ENCODE measurements around the gene ADCY5.

Gene ADCY5

DNA sequence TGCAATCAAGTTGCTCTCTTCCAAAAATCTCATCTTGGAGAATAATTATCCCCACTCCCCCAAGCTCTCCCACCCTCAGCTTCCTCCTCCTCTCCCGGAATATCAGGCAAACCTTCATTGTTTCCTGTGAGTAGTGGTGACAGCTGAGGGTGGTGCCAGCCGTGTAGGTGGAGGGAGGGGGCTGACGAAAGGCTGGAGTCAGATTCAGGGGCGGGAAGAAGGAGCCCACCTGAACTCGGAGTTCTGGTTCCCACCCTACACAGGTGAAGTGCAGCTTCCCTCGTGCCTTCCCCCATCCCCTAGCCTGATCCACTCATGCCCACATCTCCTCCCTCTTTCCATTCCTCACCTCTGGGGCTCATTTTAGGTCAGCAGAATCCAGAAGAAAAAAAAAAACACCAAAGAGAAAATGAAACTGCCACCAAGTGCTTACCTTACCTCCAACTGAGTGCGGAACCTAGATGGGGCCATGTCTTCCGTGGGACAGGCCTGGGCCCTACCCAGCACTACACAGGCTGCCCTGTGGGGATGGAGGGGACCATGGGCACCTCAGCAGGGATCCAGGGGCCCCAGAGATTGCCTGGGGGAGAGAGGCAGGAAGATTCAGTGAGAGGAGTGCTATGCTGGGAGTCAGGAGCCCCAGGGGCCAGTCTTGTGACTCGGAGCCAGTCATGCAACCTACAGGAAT, 81.3 kb downstream of the ADCY5 start:
- no peak for DNase-seq (ENCODE audit: low spot score)

GRCh38 chr3:123365450-123366143, 83.3 kb downstream of the ADCY5 start:
- peak; percentile 62 for DNase-seq (ENCODE audit: low spot score)

DNA sequence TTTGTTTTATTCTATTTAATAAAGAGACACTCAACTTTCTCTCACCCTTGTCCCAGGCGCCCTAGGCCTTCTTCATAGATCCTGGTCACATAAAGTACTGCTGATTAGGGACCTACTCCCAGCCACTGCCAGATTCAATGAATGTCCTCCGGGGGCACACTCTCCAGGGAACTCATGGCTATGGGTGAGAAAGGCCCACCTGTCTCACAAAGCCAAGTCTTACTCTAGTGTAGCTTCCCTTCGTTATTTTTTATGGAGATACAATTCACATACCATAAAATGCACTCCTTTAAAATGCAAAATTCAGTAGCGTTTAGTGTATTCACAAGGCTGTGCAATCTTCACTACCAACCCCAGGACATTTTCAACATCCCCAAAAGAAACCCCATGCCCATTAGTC, 87.8 kb downstream of the ADCY5 start:
- DNase-seq (ENCODE audit: low spot score), result no peak

- DNase-seq (ENCODE audit: low spot score), result no peak
Observed at GRCh38 chr3:123357275-123357674, 91.6 kb downstream of the ADCY5 start.

- DNase-seq (ENCODE audit: low spot score), result no peak
Observed at GRCh38 chr3:123353850-123354233, 95.0 kb downstream of the ADCY5 start.

DNA sequence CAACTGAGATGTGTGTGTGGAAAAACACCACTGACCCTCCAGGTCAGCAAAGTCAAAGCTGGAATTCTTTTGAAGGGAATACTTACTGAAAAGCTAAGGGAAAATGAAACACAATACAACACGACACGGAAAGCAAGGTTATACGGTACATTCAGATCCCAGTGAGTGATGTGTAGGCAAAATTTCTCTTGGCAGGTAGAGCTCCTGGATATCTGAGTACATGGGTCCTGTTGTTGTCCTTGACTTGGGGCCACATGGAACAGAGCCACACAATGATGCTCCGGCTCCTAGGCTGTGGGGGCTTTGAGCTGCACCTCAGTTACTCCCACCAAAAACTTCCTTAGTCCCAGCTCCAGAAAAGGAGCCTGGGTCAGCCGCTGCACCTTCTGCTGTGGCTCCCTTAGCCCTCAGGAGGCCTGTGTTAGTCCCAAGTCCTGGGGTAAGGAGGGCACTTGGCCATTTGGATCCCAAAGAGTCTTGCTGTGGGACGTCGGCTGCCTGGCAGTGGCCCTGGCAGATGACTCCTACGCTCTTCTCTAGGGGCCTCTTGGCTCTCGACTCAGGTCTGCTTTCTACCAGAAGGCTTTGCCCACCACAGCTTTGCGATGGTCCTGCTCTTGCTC, 95.6 kb downstream of the ADCY5 start:
- DNase-seq (ENCODE audit: low spot score), result no peak

DNA sequence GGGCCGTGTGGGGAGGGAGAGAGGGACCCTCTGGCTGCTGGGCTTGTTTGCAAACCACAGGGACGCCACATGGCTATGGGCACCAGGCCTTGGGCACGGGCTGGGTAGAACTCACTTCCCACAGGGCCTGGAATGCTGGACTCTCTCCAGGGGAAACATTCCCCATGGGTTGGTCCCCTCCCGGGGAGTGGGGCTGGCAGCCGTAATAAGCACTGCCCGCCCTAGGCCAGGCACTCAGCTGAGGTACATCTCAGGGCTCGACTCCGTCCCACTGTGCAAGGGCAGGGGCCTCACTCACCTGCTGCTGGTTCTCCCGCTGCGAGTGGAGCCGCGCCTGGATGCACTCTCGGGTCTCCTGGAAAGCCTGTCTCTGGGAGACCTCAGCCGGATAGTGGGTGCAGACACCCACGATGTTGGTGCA, 96.7 kb downstream of the ADCY5 start:
- no peak for DNase-seq (ENCODE audit: low spot score)

DNA sequence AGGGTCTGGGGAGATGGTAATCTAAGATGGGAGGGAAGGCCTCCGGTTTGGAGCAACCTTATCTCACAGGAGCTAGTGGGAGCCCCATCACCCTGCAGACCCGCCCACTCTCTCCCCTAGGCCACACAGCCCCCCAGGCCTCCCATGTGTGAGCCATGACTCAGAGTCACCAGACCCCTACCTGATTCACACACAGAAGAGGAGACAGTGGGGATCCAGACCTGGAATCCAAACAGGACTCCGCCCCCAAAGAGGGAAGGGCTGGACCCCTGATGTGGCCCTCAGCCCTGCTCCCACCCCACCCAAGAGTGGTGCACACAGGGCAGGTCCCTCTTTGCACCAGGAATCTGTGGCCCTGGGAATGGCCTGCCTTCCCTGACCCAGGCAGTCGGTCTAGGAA, 97.4 kb downstream of the ADCY5 start:
- DNase-seq (ENCODE audit: low spot score), result no peak

DNA sequence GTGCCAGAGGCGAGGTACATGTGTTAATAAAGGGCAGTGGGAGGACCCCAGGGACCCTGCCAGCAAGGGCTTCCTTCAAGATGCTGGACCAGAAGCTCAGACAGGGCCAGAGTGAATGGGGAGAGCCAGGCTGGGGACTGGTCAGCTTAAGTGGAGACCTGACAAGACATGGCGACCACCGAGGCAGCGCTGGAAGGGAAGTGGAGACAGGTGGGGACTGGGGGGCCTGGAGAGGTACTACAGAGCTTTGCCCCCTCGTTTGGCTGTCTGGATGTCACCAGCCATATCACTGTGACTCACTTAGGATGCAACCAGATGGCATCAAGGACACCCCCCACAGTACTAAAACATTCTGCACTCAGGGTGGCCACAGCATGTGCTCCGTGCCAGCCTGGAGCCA, 97.9 kb downstream of the ADCY5 start:
- DNase-seq (ENCODE audit: low spot score), result no peak

- DNase-seq (ENCODE audit: low spot score), result no peak
Observed at GRCh38 chr3:123349566-123350435, 99.1 kb downstream of the ADCY5 start.

GRCh38 chr3:123349201-123349535, 99.7 kb downstream of the ADCY5 start:
- DNase-seq (ENCODE audit: low spot score), result no peak

DNA sequence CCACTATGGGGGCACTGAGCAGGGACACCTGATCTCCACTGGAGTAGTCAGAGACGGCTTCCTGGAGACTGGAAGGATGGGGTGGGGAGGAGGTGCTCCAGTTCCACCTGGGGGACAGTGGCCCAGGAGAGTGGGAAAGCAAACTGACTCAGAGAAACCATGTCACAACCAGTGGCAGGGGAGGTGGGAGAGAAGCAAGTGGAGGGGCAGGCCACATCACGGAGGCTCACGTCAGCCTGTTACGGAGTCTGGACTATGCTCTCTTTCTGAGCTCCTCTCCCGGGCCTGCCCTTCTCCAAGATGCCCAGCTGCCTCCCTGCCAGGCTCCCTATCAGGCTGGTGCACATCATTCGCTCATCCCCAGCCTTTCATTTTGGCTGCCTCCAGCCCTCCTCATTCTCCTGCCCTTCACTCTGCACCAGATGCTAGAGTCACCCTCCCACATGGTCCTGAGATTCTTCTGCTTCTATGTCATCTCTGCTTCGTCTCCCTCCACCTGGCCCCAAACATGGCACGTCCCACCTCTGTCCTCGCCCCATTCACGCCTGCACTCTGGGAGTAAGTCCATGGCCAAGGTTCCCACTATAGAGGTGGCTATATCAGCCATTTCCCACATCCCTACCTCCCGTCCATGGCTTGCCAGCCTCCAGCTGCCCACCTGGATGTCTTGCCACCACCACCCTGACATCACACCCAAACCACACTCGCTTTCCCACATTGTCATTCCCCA, 100.3 kb downstream of the ADCY5 start:
- no peak for DNase-seq (ENCODE audit: low spot score)

DNA sequence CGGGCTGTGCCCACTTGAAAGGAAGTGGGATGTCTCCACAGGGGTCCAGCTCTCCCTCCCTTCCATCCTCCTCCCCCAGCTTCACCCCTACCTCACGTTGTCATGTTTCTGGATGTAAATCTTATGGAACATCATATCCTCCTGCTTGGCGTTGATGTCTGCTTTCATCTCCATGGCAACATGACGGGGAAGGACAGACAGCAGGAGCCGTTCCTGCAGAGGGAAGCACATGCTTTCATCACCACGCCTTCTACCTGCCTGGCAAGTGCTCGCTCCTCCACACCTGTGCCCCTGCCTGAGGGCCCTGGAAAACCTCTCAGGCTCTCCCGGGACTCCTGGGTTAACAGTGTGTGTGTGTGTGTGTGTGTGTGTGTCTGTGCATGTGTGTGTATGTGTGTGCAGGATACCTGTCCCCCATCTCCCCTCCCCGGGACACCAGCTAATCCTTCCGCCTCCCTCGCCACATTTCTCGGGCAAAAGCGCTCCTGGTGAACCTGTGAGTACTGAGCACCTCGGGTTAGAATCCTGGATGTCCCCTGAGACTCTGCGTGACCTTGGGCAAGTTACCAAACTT, 101.1 kb downstream of the ADCY5 start:
- DNase-seq (ENCODE audit: low spot score), result no peak

- DNase-seq (ENCODE audit: low spot score), result no peak
Observed at GRCh38 chr3:123347205-123347604, 101.7 kb downstream of the ADCY5 start.

DNA sequence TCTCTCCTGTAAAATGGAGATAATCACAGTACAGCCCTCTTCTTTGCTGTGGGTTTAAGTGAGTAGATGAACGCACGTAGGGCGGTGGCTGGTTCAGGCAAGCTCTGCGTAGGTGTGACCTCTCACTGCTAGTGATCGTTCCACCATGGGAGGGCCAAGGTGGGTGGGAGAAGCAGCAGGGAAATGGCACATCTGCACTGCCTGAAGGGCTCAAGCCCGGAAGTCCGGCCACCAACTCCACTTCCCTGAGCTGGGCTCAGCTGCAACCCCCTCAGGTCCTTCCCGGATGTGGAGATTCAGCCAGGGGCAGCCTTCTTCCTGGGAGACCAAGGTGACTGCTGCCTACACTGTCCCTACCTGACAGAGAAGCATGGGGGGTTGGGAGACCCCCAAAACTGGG, 102.9 kb downstream of the ADCY5 start:
- DNase-seq (ENCODE audit: low spot score), result no peak

DNA sequence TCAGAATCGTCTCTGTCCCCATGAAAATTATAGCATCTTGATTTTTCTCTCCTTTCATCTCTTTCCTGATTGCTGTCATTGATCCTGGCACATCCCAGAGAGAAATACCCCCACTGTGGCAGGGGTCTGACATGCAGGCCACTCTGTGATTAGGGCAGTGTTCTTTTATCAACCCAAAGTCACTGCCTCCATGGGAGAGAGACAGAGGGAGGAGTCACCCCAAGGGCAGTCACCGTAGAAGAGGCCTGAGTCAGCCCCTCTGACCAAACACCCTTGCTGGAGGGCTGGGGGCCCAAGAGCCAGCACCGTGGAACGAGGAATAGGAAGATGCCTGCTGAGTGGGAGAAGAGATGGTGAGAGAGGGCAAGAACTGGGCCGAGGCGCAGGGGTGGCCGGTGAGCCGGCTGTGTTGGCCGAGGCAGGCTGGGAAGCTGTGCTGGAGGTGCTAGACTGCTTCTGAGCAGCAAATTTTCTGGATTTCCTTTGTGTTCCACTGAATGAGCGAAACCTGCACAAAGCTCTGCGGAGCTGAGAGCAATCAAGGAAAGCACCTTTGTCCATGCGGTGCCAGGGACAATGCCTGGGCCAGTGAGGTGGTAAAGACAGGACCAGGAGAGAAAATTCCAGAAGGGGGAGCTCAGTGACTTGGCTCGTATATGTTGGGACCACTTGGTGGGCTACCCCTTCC, 103.8 kb downstream of the ADCY5 start:
- DNase-seq (ENCODE audit: low spot score), result no peak

- DNase-seq (ENCODE audit: low spot score), result no peak
Observed at GRCh38 chr3:123344175-123344906, 104.5 kb downstream of the ADCY5 start.

DNA sequence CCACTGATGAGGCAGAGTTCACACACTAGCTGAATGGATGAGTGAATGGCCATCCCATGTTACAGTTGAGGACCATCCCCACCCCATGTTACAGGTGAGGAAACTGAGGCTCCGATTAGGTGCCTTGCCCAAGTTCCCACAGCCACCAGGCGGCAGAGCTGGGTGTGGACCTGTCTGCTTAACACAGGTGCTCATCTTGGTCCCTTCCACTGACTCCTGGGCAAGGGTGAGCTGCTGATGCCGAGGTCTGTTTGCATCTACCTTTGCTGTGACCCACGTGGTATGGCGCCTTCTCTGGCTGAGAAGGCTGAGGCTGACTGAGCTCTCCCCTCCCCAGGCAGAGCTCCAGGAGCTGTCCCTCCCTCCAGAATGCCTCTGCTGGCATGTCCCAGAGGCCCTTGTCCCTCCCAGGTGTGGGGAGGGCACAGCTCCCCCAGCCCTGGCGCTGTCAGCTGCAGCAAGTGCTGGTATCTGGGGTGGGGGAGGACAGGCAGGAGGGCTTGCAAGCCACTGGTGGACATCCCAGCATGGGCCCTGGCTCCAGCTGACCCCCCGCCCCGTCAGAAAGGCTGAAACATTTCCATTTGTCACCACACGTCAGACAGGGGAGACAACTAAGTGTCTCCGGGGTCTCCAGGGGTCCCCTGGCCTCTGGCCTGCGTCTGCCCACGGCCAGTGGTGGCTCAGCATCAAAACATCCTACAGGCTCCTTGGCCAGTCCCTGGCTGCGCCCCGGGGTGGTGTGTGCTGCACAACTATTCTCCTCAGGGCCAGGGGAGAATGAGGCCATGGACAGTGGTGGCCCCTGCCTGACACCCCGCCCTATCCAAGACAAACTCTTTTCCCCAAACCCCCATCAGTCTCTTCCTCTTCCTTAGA, 105.4 kb downstream of the ADCY5 start:
- DNase-seq (ENCODE audit: low spot score), result no peak

- no peak for DNase-seq (ENCODE audit: low spot score)
Observed at GRCh38 chr3:123342631-123343080, 106.2 kb downstream of the ADCY5 start.
